Glutamatergic neuron (in vitro differentiated cells): ENCODE results near the gene DDX41. TPM values are rescaled to one million over a fixed set of nuclear protein-coding genes. Genes with fewer than 3 reads are reported as not detected.

Experiments used
- DNase-seq: peaks from one replicate; pipeline ENCODE4 v3.0.0; 2022
- H3K27ac Mint-ChIP-seq: one replicate; pipeline ENCODE4 v1.8.0; 2020; ENCODE audit warnings: mild to moderate bottlenecking, mixed read lengths, inconsistent platforms; ENCODE audit not compliant: unreplicated experiment
- H3K27me3 Mint-ChIP-seq: one replicate; pipeline ENCODE4 v1.8.0; 2020; ENCODE audit warnings: mild to moderate bottlenecking, moderate library complexity, mixed read lengths, inconsistent platforms; ENCODE audit not compliant: unreplicated experiment
- H3K36me3 Mint-ChIP-seq: one replicate; pipeline ENCODE4 v1.8.0; 2020; ENCODE audit warnings: mild to moderate bottlenecking, mixed read lengths, inconsistent platforms; ENCODE audit not compliant: unreplicated experiment
- H3K4me1 Mint-ChIP-seq: one replicate; pipeline ENCODE4 v1.8.0; 2020; ENCODE audit warnings: mild to moderate bottlenecking, low read depth, mixed read lengths, inconsistent platforms; ENCODE audit not compliant: unreplicated experiment
- H3K4me3 Mint-ChIP-seq: one replicate; pipeline ENCODE4 v1.8.0; 2020; ENCODE audit warnings: mild to moderate bottlenecking, mixed read lengths, inconsistent platforms; ENCODE audit not compliant: unreplicated experiment
- H3K9me3 Mint-ChIP-seq: one replicate; pipeline ENCODE4 v1.8.0; 2020; ENCODE audit warnings: mild to moderate bottlenecking, moderate library complexity, mixed read lengths, inconsistent platforms; ENCODE audit not compliant: unreplicated experiment
- CTCF ChIP-seq: fragments of 200-600 bp; sonication (generic); IDR thresholded peaks from one replicate; pipeline ENCODE4 v1.5.0; 2021; ENCODE audit not compliant: partially characterized antibody, unreplicated experiment
- total RNA-seq: library from RNA; stranded (reverse); fragmentation: NEBNext Ultra II Directional; extraction: Animal tissue kit (Norgen Biotek cat#: 25700); gene quantifications from one replicate; pipeline ENCODE4 v1.2.1, GENCODE V29; 2021; ENCODE audit not compliant: unreplicated experiment

Gene DDX41
- total RNA-seq, 1 donor from 2014 or later = 125 TPM

- peaks cover 15% of the 10 kb centered on the region for H3K9me3 Mint-ChIP-seq
- DNase-seq = peak; percentile 97
- H3K4me1 Mint-ChIP-seq = peaks cover 39% of the 10 kb centered on the region
- no peak for TF ChIP-seq CTCF
- H3K27me3 Mint-ChIP-seq = peaks cover 21% of the 10 kb centered on the region
- peak within 1 kb of the TSS; percentile 92 for H3K27ac Mint-ChIP-seq
- no peaks in the 10 kb centered on the region for H3K36me3 Mint-ChIP-seq
- peak within 1 kb of the TSS; percentile 85 for H3K4me3 Mint-ChIP-seq
Measured at GRCh38 chr5:177497292-177498012, 19.3 kb downstream of the DDX41 start, which contains the start of gene PDLIM7. PDLIM7 (minus strand) TSS chr5:177497604; CDS start chr5:177496512, 1,092 bp downstream.

- peak; percentile 86 for DNase-seq
- peak overlapping the region; percentile 85 for H3K4me3 Mint-ChIP-seq
- peaks cover 15% of the 10 kb centered on the region for H3K27me3 Mint-ChIP-seq
- no peak for TF ChIP-seq CTCF
- peaks cover 32% of the 10 kb centered on the region for H3K4me1 Mint-ChIP-seq
- peak overlapping the region; percentile 92 for H3K27ac Mint-ChIP-seq
- no peaks in the 10 kb centered on the region for H3K36me3 Mint-ChIP-seq
- peaks cover 10% of the 10 kb centered on the region for H3K9me3 Mint-ChIP-seq
Measured at GRCh38 chr5:177496727-177497291, 20.0 kb downstream of the DDX41 start.

GRCh38 chr5:177496070-177496726, 20.6 kb downstream of the DDX41 start:
- DNase-seq = no peak
- peak; percentile 34 for TF ChIP-seq CTCF
- Mint-ChIP-seq H3K4me1 (peaks cover 27% of the 10 kb centered on the region), H3K9me3 (peaks cover 10% of the 10 kb centered on the region), H3K4me3 (peak overlapping the region; percentile 85), H3K27ac (peak overlapping the region; percentile 92), H3K27me3 (peaks cover 15% of the 10 kb centered on the region), H3K36me3 (no peaks in the 10 kb centered on the region)

GRCh38 chr5:177495243-177496060, 21.3 kb downstream of the DDX41 start:
- H3K36me3 Mint-ChIP-seq = no peaks in the 10 kb centered on the region
- no peak for TF ChIP-seq CTCF
- peaks cover 16% of the 10 kb centered on the region for H3K27me3 Mint-ChIP-seq
- peaks cover 10% of the 10 kb centered on the region for H3K9me3 Mint-ChIP-seq
- peak overlapping the region; percentile 92 for H3K27ac Mint-ChIP-seq
- DNase-seq = peak; percentile 60
- peaks cover 24% of the 10 kb centered on the region for H3K4me1 Mint-ChIP-seq
- peak overlapping the region; percentile 85 for H3K4me3 Mint-ChIP-seq
